GM19324 (cell line): ENCODE data around the gene ANXA7.

Experiments
- ATAC-seq: cut with Tn5 transposase; IDR thresholded peaks from one replicate; pipeline ENCODE4 v1.9.1; 2021; ENCODE audit warnings: mild to moderate bottlenecking, moderate library complexity; ENCODE audit not compliant: unreplicated experiment, low FRiP score

Gene ANXA7

GRCh38 chr10:73413528-73414229, at the start of gene ANXA7:
TSS of gene ANXA7 (minus strand) at chr10:73414058. CDS start at chr10:73400856, 13,202 bp downstream.
- ATAC-seq: peak; percentile 87

DNA sequence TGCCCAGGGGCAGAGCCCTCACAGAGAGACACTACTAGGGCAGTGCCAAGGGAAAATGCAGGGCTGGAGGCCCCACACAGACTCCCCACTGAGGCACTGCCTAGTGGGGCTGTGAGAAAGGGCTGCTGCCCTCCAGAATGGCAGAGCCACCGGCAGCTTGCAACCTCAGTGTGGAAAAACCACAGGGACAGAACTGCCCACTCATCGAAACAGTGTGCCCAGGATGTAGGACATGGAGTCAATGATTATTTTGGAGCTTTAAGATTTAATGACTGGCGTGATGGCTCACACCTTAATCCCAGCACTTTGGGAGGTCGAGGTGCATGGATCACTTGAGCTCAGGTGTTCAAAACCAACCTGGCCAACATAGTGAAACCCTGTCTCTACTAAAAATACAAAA, 47.0 kb upstream of the ANXA7 start:
- no peak for ATAC-seq

DNA sequence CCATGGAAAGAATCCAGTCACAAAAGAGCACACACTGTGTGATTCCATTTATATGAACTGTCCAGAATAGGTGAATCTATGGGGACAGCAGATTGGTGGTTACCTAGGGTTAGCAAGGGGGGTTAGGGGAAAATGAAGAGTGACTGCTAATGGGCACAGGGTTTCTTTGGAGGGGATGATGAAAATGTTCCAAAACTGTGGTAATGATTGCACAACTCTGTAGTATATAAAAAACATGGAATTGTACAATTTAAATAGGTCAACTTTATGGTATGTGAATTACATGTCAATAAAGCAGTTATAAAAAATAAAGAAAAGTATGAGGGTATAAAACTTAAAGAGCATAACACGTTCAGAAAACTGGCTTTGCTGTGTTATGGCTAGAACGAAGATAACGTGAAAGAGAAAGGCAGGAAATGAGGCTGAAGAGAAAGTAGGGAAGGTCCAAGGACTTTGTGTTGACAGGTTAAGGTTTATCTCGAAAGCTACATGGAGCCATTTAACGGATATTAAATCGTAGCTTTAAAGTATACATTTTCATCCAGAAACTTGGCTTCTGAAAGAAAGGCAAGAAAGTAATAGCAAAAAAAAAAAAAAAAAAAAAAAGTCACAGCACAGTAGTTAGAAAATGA, 45.9 kb upstream of the ANXA7 start:
- ATAC-seq: no peak

GRCh38 chr10:73456187-73456890, 42.5 kb upstream of the ANXA7 start:
- ATAC-seq: no peak

DNA sequence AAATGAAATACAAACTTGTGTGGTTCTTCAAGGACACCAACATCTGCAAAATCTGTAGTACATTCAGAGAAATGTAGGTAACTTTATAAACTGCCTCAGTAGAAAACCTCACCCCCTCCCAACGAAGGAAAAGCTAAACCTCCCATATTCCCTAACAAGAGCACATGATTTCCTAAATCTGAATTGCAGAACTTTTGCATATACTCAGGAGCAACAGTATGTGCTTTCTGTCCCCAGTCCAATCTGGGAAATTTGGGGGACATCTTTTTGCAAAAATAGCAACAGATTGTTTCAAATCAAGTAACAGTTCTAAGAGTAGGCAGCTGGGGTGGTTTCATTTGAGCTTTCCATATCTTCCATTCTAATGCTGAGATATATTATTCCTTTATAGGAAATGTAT, 35.3 kb upstream of the ANXA7 start:
- no peak for ATAC-seq

GRCh38 chr10:73448384-73448783, 34.5 kb upstream of the ANXA7 start:
- no peak for ATAC-seq

DNA sequence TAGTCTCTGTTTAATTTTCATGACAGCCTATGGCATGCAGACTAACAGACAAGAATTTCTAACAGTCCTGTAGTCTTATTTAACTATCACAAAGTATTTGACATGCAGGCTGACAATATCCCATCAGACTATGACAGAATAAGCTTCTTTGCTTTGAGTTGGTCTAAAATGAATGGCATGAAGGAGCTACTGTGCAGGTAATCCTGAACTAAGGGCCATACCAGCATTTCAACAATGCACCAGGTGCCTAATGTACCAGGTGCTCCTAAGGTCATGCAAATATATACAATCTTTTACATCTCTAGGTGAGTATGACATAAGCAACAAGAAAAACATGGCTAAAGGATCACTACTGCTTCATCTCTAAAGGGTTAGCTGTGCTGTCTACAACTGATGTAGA, 33.1 kb upstream of the ANXA7 start:
- ATAC-seq: no peak

DNA sequence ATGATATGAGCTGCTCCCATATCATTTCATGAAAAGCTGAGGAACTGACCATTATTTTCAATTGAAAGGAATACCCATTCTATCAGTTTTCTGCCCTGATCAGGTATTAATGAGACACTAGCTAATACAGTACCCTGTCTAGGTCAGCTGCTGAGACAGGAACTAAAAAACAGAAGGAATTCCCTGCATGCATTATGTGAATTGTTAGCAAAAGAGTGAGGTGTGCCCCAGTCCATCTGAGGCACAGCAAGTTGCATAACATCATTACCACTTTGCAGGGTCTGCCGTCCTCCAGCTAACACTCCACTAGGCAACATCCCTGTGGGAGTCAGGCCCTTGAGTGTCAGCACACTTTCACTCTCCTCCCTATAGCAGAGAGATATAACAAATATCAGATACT, 30.6 kb upstream of the ANXA7 start:
- ATAC-seq: no peak

DNA sequence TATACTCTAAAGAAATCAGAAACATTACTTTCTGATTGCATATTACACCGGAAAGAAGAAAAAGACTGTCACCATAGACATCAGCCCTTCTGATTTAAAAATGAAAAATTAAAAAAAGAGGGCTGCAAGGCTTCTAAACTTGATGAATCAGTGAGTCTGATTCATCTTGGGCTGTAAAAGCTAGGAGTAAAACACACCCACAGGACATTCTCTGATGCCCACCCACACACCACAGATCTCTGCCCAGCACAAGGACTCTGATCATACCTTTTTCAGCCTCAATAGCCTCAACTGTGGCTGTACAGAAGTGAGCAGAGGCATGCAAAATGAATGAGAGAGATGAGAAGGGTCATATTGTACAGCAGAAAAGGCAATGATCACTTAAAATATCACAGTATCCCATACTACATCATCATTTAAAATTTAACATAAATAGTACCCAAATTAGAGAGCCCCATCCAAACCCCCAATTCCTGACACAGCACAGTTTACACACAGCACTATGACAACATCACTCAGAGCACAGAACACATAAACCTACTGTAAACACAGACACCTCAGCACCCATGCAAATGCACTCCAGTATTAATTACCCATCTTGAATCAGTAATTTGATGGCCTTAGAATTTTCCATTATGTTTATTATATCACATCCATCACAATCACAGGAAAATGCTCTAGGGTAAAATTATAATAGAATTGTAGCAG, 25.9 kb upstream of the ANXA7 start:
- no peak for ATAC-seq

DNA sequence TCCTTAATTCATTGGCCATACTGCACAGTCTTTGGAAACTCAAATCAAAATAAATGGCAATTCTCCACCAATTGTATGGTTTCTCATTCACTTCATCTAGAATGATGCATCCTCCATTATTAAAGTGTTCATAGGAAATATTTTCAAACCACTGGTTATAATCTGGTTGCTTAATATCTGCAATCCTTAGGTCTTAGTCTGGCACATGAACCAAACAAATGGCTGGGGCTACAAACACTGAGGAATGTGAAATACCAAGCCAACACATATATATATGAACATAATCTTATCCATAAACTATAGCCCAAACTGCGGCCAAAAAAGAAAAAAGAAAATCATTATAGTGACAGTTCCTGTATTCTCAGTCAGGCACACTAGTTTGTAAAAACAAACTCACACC, 25.2 kb upstream of the ANXA7 start:
- ATAC-seq: no peak

- no peak for ATAC-seq
These were observed 19.6 kb upstream of the ANXA7 start, which contains the start of gene MSS51 for GRCh38 chr10:73433538-73433867. TSS of gene MSS51 (minus strand) at chr10:73433561. CDS start at chr10:73428284, 5,277 bp downstream.

DNA sequence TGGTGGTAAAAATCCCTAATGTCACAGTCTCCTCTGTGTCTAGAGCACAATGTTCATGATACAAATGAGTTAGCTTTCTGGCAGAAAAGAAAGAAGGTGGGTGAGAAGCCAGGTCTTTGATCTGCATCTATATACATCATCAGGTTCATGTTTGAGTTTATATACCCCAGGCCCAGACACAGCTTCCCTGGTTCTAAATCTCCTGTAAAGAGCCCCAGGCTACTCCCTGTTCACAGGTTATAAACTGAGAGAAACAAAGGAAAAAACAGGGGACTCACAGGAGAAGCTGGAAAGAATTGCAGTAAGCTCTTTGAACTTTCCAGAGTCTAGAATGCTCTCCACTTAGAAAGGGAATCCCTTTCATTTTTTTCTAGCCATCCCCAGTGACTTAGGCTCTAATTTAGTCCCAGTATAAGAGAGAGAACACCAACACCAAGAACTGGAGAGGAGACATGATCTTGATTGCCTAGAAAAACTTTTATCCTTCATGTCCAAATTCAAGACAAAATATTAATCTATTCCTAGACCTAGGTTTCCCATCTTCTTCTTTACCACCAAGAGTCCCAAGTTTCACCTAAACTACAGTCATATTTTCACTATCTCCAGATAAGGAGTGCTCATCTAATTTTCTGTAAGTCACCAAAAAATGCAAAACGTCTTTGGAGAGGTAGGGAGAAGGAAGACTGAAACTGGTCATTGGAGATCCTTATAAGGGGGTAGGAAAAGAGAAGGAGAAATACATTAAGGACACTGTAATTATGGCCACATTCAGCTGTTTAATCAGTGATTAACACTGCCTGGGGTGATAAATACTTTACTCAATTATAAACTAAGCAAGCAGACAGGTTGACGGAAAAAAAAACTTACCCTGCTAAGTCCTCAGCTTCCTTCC, 19.0 kb upstream of the ANXA7 start:
- no peak for ATAC-seq

DNA sequence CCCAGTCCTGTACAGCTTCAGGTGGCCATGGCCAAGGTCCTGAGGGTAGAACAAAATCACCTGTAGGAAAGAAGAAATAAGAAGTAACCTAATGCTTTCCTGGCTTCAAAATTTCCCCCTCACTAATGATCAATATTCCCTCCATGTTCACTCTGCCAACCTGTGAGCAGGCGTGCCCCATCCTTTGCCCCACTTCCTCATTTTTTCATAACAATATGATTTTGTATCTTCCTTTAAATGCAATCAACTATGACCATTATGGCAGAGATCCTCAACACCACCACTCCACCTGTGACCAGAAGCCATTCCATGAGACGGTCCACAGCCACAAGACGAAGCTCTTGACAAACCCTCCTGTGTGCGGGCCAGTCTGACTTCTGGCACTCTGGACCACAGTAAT, 12.5 kb upstream of the ANXA7 start:
- no peak for ATAC-seq

- ATAC-seq: no peak
These were observed 10.6 kb upstream of the ANXA7 start for GRCh38 chr10:73424478-73424877.

DNA sequence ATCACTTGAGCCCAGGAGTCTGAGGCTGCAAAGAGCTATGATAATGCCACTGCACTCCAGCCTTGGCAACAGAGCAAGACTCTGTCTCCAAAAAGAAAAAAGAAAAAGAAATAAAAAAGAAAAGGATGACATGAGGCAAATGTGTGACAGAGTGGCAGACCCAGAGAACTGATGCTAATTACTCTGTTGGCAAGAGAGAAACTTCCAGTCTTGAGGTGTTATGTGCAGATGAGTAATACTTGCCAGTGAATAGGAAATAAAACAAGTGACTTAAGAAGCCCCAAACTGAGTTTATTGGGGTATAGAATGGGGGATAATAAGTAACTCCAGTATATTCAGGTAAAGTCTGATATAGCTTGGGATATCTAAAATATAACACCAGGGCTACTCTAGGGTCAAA, 9.5 kb upstream of the ANXA7 start:
- ATAC-seq: no peak

GRCh38 chr10:73416571-73416970, 2.7 kb upstream of the ANXA7 start:
- no peak for ATAC-seq

DNA sequence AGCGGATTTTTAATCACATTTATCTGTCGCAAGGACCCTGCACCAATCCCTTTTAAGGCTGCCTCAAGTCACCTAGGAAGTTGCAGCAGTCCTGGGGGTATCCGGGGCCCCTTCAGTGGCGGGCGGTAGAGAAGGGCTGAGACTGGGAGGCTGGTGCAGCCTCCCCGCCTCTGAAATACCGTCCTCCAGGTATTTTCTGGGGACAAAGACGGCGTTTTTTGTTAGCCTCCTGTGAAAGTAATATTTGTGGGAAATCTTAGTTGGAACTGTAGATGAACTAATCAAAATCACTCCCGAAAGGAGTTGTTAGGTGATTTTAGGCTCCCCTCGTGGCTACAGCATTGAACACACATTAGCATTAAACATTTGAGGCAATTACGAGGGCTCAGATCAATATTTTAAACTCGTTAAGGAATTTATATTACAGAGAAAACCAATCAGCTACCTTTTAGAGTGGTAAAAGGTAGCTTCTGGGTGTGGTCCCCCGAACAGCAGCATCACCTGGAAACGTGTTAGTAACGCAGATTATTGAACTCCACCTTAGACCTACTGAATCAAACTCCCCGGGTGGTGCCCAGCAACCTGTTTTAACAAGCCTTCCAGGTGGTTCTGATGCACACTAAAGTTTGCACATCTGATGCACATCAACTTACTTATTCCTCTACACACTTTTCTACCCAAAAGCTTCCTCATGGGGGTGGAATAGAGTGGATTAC, 530 bp upstream of the ANXA7 start:
- ATAC-seq: peak; percentile 29

GRCh38 chr10:73413108-73413527, 740 bp downstream of the ANXA7 start:
- peak; percentile 21 for ATAC-seq

DNA sequence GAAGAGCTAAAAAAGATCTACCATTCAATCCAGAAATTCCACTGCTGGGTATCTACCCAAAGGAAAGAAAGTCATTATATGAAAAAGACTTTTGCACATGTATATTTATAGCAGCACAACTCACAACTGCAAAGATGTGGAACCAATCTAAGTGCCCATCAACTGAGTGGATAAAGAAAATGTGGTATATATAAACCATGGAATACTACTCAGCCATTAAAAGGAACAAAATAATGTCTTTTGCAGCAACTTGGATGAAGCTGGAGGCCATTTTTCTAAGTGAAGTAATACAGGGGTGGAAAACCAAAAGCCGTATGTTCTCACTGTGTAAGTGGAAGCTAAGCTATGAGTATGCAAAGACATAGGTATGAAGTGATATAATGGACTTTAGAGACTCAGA, 3.0 kb downstream of the ANXA7 start:
- ATAC-seq: no peak
